AG04449 (cell line): ENCODE measurements around the gene SETDB2.

ENCODE experiments used
- CTCF ChIA-PET: fragments of 350-600 bp; formaldehyde crosslinking; extraction: SDS; loops from one replicate; lab custom pipeline; 2021; ENCODE audit warnings: antibody characterized with exemption; lab: Yijun Ruan, JAX
- POLR2A ChIA-PET: fragments of 400-600, 350-600 bp; formaldehyde crosslinking; extraction: SDS; loops from one replicate; lab custom pipeline; 2020; ENCODE audit warnings: antibody characterized with exemption, inconsistent platforms; lab: Yijun Ruan, JAX
- DNase-seq: peaks from one replicate; pipeline ENCODE4 v3.0.0-alpha.2; 2010; ENCODE audit warnings: low read depth, low spot score
- H3K4me3 ChIP-seq: 2 replicates; pipeline ENCODE4 v1.5.1; 2011; ENCODE audit warnings: low read depth, mild to moderate bottlenecking, control low read depth, low read length
- TF ChIP-seq, protein P1 (sequence below): IDR thresholded peaks from one replicate; pipeline ENCODE4 v1.5.1; 2011; ENCODE audit warnings: mild to moderate bottlenecking, moderate library complexity, low read length, control low read depth, inconsistent platforms; ENCODE audit not compliant: insufficient read depth; ENCODE audit errors: missing control alignments

The SETDB2 gene

DNA sequence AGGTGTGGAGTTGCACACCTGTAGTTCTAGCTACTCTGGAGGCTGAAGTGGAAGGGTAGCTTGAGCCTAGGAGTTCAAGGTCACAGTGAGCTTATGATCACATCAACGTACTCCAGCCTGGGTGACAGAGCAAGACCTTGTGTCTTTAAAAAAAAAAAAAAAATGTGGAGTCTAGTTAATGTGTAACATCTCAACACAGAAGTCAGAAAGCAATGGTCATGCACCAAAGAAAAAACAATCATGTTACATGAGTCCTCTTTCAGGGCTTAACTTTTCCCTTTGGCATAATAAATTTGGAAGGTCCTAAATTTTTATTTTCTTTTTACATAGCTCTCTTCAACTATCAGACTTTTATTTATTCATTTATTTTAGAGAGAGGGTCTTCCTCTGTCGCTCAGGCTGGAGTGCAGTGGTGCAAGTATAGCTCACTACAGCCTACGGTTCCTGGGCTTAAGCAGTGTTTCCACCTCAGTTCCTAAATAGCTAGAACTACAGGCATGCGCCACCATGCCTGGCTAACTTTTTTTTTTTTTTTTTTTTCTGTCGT is 22.3 kb downstream of the SETDB2 start:
- ChIA-PET CTCF (no interaction called here), POLR2A (interaction anchor here (0.7 kb wide), 1 partner anchor 26 kb away, joined by 3 read pairs; no protein-coding TSS in a partner anchor)
- DNase-seq, result no peak

DNA sequence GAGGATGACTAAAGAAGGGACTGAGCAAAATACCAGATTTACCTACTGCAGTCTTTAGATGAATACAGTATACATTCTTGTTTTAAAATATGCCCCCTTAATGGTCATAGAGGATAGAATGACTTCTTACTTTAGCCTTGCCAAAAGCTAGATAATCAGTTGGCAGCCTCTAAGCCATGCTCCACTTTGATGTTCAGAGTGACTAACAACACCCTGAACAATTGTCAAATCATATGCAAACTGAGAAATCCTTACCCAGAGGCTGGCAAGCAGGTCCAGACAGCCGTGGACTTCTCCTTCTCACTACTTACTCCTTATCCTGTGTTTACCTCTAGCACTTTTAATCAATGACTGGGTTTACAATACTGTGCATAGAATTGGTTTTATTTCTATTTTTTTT is 28.1 kb downstream of the SETDB2 start:
- POLR2A ChIA-PET, result no interaction called here
- H3K4me3 ChIP-seq, result no peak overlapping the region
- CTCF ChIA-PET, result no interaction called here
- no peak for DNase-seq
- TF ChIP-seq, protein P1, sequence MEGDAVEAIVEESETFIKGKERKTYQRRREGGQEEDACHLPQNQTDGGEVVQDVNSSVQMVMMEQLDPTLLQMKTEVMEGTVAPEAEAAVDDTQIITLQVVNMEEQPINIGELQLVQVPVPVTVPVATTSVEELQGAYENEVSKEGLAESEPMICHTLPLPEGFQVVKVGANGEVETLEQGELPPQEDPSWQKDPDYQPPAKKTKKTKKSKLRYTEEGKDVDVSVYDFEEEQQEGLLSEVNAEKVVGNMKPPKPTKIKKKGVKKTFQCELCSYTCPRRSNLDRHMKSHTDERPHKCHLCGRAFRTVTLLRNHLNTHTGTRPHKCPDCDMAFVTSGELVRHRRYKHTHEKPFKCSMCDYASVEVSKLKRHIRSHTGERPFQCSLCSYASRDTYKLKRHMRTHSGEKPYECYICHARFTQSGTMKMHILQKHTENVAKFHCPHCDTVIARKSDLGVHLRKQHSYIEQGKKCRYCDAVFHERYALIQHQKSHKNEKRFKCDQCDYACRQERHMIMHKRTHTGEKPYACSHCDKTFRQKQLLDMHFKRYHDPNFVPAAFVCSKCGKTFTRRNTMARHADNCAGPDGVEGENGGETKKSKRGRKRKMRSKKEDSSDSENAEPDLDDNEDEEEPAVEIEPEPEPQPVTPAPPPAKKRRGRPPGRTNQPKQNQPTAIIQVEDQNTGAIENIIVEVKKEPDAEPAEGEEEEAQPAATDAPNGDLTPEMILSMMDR, result no peak

More for the DNA sequence above, 22.3 kb downstream of the SETDB2 start:
- TF ChIP-seq, protein P1, result no peak
- no peak overlapping the region for H3K4me3 ChIP-seq

DNA sequence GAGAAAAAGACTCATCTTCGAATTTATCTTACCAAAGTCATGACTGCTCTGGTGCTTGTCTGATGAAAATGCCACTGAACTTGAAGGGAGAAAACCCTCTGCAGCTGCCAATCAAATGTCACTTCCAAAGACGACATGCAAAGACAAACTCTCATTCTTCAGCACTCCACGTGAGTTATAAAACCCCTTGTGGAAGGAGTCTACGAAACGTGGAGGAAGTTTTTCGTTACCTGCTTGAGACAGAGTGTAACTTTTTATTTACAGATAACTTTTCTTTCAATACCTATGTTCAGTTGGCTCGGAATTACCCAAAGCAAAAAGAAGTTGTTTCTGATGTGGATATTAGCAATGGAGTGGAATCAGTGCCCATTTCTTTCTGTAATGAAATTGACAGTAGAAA is 32.5 kb downstream of the SETDB2 start:
- CTCF ChIA-PET, result no interaction called here
- H3K4me3 ChIP-seq, result no peak overlapping the region
- POLR2A ChIA-PET, result no interaction called here
- DNase-seq, result no peak
- TF ChIP-seq, protein P1, result no peak

DNA sequence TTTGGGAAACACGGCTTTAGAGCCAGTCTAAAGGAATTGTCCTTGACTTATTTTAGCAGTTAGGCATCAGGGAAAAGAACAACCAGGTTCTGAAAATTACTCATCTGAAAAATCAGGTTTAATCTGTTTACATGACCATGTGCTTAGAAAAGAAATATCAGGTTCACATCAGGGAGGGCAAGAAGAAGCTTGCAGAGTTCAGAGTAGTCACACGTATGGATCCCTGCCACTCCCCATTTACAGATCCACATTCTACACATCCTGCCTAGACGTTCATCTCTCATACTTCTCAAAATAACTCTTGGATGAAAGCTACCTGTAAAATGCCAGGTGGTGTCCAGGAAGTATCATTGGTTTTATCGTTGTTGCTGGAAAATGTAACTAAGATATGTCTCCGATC is 37.7 kb downstream of the SETDB2 start:
- no peak overlapping the region for H3K4me3 ChIP-seq
- CTCF ChIA-PET, result interaction anchor here (1.0 to 2.3 kb wide), 3 partner anchors 12 to 45 kb away, joined by 3 to 6 read pairs (median 3); no protein-coding TSS in a partner anchor
- POLR2A ChIA-PET, result no interaction called here
- TF ChIP-seq, protein P1, result no peak
- no peak for DNase-seq

DNA sequence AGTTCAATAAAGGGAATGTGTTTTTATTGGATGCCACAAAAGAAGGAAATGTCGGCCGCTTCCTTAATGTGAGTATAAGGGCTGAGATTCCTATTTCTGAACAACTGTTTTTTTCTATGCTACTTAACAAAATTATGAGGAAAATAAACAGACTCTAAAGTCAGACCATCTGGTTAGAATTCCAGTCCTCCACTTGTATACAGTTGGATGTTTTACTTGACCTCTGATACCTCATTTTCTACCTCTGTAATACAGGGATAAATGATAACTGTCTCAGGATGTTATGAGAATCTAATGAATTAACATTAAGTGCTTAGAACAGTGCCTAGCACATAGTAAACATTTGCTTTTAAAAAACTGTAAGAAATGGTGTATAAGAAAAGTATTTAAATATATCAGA is 44.5 kb downstream of the SETDB2 start:
- TF ChIP-seq, protein P1, result no peak

DNA sequence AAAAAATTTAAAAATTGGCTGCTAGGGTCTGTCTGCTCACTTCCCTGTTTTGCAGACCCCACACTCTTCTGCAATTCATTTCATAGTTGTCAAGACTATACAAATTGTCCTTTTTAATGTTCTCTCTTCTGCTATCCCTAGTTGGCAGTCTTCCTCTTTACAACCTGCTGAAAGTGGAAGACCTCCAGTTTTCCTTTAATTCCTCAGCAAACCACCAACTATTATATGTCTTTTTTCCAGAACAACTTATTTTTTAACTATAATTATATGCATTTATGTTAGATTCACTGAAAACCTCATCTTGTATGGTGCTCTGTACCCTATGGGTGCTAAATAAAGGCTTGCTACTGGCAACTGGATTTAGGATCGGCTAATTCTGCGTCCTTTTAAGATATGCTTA is 50.6 kb downstream of the SETDB2 start:
- TF ChIP-seq, protein P1, result no peak
- ChIA-PET CTCF (interaction anchor here (2.0 kb wide), 1 partner anchor 12 kb away, joined by 6 read pairs; no protein-coding TSS in a partner anchor), POLR2A (no interaction called here)
- no peak for DNase-seq
- peak overlapping the region; percentile 62 for H3K4me3 ChIP-seq

More for the DNA sequence above, 44.5 kb downstream of the SETDB2 start:
- ChIA-PET CTCF (no interaction called here), POLR2A (no interaction called here)
- no peak overlapping the region for H3K4me3 ChIP-seq
- no peak for DNase-seq
